Stimulated activated CD8-positive, alpha-beta memory T cell treated with anti-CD3 and anti-CD28 coated beads, Interleukin-2, amount 100 ng/mL, for 48 hours (primary cell): ENCODE data around the gene POC1A.
"Not testable (repeated sequence)": the region's sequence is repeated elsewhere in the genome, so short reads cannot be mapped to it uniquely, and the experiment has no call there.

ENCODE experiments used
- DNase-seq, 2 donors: peaks; one replicate each; pipeline ENCODE4 v3.0.0-alpha.2; 2020; ENCODE audit warnings: low read depth in 2 of 2

POC1A gene

DNA sequence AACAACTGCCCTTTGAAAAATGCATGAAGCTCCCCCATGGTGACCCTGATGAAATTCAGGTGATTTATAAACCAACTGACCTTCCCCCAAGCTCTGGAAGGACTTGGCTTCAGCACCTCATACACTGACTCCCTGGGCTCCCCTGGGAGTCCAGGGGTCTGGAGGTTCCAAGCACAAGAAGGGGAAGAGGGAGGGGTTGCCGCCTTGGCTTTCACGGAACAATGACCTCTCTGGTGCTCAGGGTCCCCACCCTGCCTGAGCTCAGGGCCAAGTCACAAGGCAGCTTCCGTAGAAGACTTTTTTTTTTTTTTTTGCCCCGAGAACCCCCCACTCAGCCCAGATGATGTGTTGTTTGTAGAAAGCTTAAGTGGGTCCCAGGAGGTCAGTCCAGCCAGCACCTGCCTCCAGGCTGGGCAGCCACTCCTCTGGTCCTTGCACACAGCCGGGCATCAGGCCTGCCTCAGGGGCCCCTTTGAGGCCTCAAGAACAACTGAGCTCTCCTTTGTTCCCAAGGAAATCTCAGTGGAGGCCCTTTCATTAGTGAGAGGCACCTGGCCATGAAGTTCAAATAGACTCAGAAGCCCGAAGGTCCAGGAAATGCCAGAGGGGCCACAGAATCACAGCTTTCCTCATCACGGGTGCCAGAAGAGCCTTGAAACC lies 29.7 kb upstream of the POC1A start:
- DNase-seq: no peak

DNA sequence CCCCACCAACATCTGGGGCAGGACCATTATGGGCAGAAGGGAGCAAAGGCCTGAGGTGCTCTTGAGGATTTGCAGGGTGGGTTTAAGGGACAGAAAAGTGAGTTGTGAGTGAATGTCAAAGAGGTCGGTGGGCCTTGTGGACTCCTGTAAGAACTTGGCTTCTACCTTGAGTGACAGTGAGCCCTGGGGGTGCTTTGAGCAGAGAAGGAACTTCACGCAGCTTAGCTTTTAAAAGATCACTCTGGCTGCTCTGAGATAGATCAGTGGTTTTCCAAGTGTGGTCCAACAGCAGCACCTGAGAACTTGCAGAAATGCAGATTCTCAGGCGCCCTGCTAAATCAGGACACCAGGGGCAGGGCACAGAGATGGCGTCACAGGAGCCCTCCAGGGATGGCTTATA lies 28.5 kb upstream of the POC1A start:
- no peak for DNase-seq

DNA sequence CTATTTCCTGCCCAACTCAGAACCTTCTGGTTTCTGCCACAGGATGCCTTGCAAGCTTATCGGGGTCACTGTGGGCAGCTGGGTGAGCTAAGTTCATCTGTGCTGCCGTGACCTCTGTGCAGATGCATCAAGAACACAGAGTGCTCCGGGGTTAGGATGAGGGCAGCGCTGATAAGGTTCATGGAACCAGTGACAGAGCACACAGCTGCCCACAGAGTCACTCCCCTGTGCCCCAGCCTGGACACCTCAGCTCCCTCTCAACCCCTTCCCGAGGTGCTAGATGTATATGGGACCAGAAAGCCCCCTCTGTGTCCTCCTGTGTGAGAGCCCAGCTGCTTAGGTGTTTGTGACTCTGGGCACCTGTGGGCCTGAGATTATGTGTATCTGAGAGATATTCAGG lies 28.0 kb upstream of the POC1A start:
- no peak for DNase-seq

DNA sequence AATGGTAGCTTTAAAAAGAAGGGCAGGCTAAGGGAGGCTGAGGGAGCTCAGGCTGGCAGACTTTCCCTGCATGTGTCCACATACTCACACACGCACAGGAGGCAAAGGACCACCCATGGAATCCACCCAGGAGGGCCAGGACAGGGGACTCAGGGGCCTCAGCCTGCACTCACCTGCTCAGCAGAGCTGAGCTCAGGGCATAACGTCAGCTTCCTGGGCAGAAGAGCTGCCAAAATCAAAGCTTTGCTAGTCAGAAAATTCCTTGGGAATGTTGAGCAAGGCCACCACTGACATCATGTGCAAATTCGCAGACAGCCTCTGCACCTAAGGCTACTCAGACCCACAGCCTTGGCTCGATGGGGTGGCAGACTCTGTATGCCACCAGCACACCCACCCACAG lies 27.3 kb upstream of the POC1A start:
- no peak for DNase-seq

DNA sequence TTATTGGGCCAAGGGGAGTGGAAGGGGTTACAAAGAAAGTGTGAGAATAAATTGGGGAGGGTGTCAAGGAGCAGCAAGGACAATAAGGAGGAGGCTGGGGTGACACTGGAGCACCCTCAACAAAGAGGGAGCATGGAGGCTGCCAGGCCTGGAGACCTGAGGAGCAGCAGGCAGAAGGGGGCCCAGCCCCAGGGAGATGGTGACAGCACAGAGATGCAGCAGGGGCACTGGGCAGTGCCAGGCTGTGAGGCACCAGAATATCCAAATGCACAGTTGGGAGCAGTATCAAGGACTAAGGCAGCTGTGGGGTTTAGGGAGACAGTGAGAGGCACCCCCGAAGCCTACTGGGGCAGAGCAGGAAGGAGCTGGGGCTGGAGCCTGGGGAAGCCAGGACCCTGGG lies 24.3 kb upstream of the POC1A start:
- DNase-seq: no peak

DNA sequence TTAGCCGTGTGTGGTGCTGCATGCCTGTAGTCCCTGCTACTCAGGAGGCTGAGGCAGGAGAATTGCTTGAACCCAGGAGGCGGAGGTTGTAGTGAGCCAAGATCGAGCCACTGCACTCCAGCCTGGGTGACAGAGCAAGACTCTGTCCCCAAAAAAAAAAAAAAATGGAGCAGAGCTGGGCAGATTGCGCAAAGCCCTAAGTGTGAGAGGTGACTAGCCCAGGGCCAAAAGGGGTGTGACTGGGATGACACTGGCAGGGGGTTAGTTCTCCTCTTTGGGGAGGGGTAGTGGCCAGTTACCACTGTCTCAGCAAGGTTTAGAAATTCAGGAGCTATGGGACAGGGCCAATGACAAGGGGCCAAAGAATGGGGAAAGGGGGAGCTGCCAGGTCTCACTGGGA lies 23.9 kb upstream of the POC1A start:
- not testable (repeated sequence) for DNase-seq

DNA sequence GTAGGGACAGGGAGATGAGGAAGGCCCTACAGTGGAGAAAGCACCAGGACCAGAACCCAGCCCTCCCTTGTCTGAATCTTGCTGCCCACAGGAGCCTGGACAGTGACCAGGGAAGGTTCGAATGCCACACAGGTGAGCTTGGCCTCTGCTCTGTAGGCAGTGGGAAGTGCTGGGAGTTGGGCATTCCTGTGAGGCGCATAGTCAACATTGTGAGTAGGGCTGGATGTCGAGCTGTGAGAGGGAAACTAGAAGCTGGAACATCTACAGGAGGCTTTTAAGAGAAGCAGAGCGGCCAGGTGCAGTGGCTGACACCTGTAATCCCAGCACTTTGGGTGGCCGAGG lies 23.4 kb upstream of the POC1A start:
- no peak for DNase-seq

DNA sequence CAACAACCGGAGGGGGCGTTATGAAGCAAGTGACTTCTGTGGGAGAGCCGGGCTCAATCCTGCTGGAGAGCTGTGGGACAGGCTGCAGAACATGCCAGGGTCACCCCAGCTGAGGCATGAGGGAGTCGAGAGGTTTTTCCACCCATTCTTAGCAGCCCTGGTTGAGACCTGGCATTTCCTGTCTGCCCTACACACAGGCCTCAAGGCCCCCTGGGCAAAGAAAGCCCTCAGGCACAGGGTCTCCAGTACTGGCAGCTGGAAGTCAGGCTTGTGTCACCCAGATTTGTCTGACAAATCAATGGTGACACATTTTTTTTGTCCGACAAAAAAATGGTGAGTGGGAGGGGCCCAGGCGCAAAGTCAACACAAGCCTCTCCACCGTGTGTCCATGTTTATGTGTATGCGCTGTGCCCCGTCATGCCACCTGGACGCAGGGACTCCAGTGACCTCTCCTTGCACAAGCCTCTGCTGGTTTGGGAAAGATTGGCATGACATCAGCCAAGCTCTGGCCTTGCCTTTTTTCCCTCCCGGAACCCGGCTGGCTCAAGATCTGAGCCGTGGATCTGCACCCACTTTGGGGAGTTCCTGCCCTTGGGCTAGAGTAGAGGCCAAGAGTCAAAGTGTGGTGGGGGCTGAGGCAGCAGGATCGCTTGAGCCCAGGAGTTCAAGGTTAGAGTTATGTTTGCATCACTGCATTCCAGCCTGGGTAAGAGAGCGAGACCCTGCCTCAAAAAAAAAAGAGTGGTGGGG lies 22.9 kb upstream of the POC1A start:
- DNase-seq: no peak

DNA sequence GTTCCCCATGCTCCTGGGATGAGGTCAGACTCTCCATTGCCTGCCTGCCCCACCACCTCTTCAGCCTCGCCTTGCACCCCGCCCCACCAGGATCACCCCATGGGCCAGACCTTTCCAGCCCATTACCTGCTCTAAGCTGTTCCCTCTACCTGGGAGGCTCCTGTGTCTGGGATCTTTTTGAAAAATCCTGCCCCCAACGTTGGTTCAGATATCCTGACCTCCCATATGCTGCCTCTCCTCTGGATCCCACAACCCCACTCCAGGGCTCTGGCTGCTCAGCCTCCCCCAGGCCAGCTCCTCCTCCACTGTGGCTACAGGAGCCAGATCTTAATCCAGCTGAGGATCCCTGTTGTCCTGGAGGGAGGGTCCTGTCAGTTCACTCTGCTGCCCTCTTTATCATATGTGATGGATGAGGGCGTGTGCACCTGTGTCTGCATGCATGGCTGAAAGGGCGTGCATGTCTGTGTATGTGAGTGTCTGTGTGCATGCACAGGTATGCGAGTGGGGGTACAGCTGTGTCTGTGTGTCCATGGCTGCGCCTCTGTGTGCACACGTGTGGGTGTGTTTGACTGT lies 22.0 kb upstream of the POC1A start:
- no peak for DNase-seq

DNA sequence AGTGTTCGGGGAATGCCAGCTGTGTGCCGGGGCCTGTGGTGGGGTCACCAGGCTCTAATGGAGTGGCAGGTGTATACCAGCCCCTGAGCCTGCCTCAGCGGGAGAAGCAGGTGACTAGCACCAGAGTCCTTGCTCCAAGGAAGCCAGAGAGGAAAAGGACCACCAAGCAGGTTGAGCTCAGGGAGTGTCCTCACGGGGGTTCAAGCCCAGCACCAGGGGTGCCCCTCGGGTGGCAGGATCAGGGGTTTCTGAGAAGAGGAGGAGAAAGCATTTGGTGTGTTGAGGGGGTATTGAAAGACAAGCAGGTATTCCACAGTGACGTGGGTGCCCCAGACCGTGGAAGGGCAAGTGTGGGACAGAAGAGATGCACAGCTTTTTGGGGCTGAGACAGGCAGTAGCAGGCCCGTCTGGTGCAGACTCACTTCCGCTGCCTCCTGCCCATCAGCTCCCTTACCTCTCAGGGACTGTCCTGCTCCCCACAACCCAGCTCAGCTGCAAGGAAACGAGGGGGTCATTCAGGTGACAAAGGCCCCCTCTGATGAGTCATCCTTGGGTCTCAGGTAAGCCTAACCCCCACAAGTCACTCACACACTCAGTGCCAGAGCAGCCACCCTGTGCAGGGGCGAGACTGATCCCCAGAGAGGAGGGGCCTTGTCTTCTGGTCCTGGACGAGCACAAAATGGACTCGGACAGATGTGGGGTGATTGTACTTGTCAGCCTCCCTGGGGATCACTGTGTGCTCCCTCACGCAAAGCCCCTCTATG lies 21.4 kb upstream of the POC1A start:
- no peak for DNase-seq

DNA sequence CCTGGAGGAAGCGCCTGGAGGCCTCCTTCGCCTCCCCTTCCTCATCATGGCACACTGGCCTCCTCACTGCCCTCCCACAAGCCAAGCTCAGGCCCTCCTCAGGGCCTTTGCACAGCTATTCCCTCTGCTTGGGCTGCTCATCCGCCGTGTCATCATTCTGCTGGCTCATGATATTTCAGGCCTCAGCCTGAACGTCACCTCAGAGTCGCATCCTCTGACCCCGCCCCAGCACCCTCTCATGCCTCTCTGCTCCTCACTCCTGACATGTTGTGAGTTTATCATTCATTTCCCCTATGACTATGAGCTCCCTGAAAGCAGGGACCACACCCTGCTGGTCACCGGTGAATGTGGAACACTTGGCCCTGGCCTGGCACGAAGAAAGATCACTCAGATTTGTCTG lies 20.7 kb upstream of the POC1A start:
- DNase-seq: no peak

DNA sequence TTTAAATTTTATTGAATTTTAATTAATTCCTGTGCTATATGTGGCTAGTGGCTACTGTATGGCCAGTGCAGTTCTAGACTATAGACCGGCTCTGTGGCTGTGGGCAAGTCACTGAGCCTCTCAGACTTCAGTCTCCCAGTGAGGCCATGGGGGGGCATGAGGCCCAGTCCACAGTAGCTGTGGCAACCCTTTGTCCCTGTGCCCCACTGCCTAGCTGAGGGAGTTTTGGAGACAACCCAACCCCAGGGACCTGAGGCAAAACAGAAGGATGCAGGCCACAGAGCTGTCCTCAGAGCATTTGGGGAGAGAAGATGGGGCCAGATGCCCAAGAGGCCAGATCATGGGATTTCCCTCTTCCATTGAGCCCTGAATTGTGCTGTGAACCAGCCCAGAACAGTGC lies 18.9 kb upstream of the POC1A start:
- DNase-seq: no peak

DNA sequence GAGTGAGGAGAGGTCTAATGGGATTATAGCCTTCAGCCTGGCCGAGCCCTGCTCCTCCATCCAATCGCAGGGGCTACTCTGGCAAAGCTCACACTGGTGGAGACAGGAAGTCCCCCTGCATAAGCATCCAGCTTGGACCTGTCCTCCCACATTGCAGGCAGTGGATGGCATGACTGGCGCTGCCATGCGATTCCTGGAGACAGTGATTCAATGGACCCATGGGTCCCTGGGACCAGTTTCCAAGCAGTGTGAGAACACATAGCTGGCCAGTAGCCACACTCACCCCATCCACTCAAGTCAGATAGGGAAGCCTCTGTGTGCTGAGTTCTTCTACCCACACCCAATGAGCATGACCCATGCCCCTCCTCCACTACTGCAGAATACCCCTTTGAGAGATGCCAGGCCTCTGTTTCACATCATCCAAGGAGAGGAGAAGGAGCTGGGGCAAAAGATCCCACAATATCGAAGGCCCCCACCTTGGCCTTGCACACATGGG lies 18.1 kb upstream of the POC1A start:
- no peak for DNase-seq

DNA sequence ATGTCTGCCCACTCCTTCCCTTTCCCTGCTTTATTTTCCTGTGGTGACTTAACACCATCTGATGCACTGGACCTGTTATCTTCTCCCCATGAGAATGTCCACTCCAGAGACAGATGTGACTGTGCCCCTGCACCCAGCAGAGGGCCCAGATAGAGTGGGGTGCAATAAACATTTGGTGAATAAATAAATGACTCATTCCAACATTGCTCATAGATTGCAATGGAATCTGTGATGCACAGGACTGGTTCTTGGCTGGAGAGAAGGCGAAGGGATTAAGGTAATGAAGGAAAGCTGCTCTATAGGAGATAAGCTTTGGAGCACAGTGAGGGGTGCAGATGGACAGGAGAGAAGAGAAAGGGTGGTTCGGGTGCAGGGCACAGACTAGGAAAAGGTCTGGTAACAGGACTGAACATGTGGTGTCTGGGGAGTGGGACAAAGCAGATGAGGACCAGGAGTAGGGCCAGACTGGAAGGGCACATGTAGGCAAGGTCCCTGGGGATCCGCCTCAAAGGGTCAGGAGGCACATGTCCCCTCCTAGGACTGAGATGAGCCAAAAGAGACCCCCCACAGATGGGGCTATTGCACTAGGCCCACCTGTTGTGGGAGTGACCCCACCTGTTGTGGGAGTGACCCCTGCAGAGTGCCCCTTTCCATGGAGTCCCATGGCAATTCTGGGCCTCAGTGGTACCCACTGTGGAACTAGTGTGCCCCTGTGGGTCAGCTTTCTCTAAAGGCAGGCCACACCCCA lies 17.5 kb upstream of the POC1A start:
- no peak for DNase-seq

DNA sequence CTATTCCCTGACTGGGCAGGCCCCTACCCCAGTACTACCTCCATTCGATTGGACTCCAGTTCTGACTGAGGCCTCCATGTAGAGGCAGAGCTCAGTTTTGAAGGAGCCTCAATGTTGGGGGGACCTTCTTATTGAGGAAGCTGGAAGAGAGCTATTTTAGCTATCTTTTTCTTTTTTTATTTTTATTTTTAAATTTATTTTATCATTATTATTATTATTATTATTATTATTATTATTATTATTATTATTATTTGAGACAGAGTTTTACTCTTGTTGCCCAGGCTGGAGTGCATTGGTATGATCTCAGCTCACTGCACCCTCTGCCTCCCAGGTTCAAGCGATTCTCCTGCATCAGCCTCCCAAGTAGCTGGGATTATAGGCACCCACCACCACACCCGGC lies 16.0 kb upstream of the POC1A start:
- DNase-seq: not testable (repeated sequence)

DNA sequence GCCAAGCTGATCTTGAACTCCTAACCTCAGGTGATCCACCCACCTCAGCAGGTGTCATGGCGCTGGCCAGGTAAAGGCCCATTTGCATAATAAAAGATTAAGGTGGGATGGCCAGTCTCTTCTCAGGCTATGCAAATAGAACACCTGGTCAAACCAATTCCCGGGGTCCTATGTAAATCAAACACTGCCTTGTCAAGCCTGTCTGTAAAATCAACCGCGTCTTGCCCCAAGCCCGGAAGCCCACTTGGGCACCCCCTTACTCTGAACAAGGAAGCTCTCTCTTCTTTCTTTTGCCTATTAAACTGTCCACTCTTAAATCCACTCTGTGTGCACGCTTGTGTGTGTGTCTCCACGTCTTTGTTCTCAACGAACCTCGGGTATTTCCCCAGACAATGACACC lies 13.0 kb upstream of the POC1A start:
- DNase-seq: no peak

DNA sequence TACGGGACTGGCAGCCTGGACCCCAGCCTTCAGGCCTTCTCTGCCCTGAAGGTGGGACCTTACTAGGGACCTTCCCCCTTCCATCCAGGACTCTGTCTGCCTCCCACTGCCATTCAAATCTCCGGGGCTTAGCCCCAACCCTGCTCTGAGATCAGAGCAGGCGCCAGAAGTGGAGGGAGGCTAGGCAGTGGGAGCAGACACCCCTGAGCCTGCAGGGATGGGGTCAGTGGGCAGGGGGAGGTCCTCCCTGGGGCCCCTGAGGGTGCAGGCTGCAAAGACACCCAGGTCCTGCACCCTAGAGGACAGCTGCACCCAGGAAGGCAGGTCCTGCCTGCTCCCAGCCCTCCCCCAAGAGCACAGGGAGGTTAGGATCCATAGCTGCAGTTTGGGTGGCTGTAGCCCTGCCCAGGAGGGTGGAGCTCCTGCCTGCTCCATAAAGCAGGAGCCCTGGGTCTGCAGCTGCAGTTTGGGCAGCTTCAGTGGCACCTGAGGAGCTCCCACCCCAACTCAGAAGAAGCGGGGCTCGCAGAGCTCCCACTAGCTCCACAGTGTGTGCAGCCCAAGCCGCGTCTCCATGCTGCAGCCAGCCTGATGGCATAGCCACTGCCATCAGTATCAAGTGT lies 8.1 kb upstream of the POC1A start:
- no peak for DNase-seq

DNA sequence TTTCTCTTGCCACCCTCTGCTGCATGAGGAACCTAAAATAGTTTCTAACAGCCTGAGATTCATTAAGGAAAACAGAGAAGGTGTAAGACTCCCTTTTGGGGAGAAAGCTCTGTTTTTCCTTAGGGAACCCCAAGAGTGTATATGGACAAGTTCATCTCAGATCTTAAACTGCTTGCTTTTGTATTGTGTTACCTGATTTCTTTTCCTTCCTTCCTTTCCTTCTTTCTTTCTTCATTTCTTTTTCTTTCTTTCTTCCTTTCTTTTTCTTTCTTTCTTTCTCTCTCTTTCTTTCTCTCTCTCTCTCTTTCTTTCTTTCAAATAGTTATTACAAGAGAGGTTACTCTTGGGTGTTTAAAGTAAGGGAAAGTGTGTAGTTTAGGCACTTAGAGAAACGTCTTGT lies 5.3 kb upstream of the POC1A start:
- no peak for DNase-seq

DNA sequence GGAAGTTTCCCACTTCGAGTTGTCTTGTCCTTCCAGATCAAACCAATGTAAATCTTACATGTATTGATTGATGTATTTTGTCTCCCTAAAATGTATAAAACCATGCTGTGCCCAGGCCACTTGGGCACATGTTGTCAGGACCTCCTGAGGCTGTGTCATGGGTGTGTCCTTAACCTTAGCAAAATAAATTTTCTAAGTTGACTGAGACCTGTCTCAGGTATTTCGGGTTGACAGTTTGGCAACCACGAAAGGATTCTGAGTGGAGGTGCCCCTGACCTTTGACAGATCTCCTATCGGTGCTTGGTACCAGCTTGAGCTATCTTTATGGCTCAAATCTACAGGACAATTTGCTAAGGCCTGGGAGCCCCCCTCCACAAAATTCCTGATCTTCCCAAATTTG lies 1.7 kb upstream of the POC1A start:
- no peak for DNase-seq

DNA sequence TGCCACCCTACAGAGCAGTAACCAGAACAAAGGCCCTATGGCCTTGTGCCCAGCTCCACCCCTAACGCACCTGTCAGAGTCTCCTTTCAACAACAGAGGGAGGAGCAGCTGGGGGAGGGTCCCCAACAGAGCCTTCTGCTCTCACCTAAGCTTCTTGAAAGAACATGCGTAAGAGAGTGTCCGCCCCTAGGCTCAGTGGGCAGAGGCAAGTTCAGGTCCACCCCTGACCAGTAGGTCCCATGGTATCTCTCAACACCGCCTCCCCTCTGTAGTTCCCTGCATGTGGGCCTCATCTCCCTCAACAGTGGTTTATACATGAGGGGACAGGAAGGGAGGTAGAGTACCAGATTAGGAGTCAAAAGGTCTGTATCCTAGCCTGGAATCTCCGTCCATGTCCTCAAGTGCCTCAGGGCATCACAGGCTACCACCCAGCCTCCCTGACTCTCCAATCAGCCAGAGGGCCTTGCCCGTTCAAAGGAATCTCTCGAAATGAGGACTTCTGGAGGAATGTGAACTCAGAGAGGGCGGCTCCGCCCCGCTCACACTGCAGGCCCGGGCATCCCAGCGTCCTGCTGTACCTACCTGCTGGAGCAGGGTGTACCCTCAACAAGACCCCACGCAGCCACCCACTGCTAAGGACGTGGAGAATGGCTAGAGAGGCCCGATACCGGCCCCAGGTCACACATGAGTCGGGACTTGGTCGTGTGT lies 680 bp downstream of the POC1A start:
- DNase-seq: no peak

DNA sequence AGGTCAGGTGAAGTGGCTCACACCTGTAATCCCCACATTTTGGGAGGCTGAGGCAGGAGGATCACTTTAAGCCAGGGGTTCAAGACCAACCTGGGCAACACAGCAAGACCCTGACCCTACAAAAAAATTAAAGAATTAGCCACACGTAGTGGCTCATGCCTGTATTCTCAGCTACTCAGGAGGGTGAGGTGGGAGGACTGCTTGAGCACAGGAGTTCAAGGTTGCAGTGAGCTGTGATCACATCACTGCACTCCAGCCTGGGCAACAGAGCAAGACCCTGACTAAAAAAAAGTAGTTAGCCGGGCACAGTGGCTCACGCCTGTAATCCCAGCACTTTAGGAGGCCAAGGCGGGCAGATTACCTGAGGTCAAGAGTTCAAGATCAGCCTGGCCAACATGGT lies 2.2 kb downstream of the POC1A start:
- DNase-seq: not testable (repeated sequence)
